GM12878 (cell line): ENCODE results near the gene NRXN3. TPM values are rescaled to one million over a fixed set of nuclear protein-coding genes. Genes with fewer than 3 reads are reported as not detected.

Experiments
- ATAC-seq: fragments of 200-7000 bp; cut with Tn5 transposase; 3 replicates; pipeline ENCODE4 v1.9.1; 2020; ENCODE audit warnings: mild to moderate bottlenecking, moderate library complexity
- BruUV-seq: library from RNA; stranded (reverse); fragments of 400-500 nt; replicated peaks from 2 replicates; lab custom pipeline; 2021; lab: Mats Ljungman, UMichigan
- CTCF ChIA-PET: fragments of 300-600 bp; sonication (Branson Sonifier 250); formaldehyde crosslinking; extraction: SDS; loops from one replicate; lab custom pipeline; 2021; ENCODE audit warnings: inconsistent platforms; lab: Yijun Ruan, JAX
- POLR2A ChIA-PET: fragments of 350-600 bp; formaldehyde crosslinking; extraction: SDS; loops from one replicate; lab custom pipeline; 2021; ENCODE audit warnings: inconsistent platforms; lab: Charles Lee
- RAD21 ChIA-PET: fragments of 300-600 bp; sonication (Branson Sonifier 250); formaldehyde crosslinking; loops from one replicate; lab custom pipeline; 2023; ENCODE audit warnings: antibody characterized with exemption; ENCODE audit not compliant: unreplicated experiment; lab: Charles Lee
- SMC1A ChIA-PET: fragments of 300-600 bp; sonication (Branson Sonifier 250); formaldehyde crosslinking; loops from one replicate; lab custom pipeline; 2023; ENCODE audit not compliant: unreplicated experiment, uncharacterized antibody; lab: Charles Lee
- DNase-seq: peaks from one replicate; pipeline ENCODE4 v3.0.0-alpha.2; 2011; ENCODE audit warnings: low read depth, low spot score
- FAIRE-seq: peaks from 3 replicates; lab custom pipeline; 2011; peaks lifted over from hg19 to GRCh38; lab: Jason Lieb, UNC
- H2AFZ ChIP-seq: 2 replicates; pipeline ENCODE4 v1.6.0; 2011; ENCODE audit warnings: low read depth, low read length, control low read depth; ENCODE audit not compliant: control insufficient read depth
- H3K27ac ChIP-seq: 2 replicates; pipeline ENCODE4 v1.5.1; 2011; ENCODE audit warnings: control low read depth; ENCODE audit not compliant: control insufficient read depth, insufficient read depth
- H3K27me3 ChIP-seq, 2 experiments: replicated peaks in 1 of 2; 2 replicates each; pipeline versions ENCODE4 v1.6.0 to v1.6.1; 2011; ENCODE audit warnings: low read length in 1 of 2; ENCODE audit not compliant: control insufficient read depth in 2 of 2, insufficient read depth in 2 of 2
- H3K36me3 ChIP-seq, 2 experiments: 2 replicates each; pipeline ENCODE4 v1.5.1; 2011; ENCODE audit warnings: low read length in 1 of 2; ENCODE audit not compliant: control insufficient read depth in 2 of 2, insufficient read depth in 2 of 2
- H3K4me1 ChIP-seq: 2 replicates; pipeline ENCODE4 v1.6.1; 2011; ENCODE audit warnings: mild to moderate bottlenecking, low read length, moderate library complexity, mixed read lengths; ENCODE audit not compliant: control insufficient read depth, insufficient read depth
- H3K4me2 ChIP-seq: 2 replicates; pipeline ENCODE4 v1.6.0; 2011; ENCODE audit warnings: control low read depth; ENCODE audit not compliant: control insufficient read depth, insufficient read depth
- H3K4me3 ChIP-seq: fragments of 200-600 bp; sonication (generic); 2 replicates; pipeline ENCODE4 v1.5.1; 2016
- H3K79me2 ChIP-seq: 2 replicates; pipeline ENCODE4 v1.6.0; 2011; ENCODE audit warnings: low read length; ENCODE audit not compliant: control insufficient read depth, insufficient read depth
- H3K9ac ChIP-seq: 2 replicates; pipeline ENCODE4 v1.8.0; 2011; ENCODE audit warnings: low read length, control low read depth, mixed read lengths; ENCODE audit not compliant: control insufficient read depth, insufficient read depth
- H3K9me3 ChIP-seq: replicated peaks from 3 replicates; pipeline ENCODE4 v1.5.1; 2011; ENCODE audit warnings: mild to moderate bottlenecking, low read length; ENCODE audit not compliant: control insufficient read depth, insufficient read depth
- H4K20me1 ChIP-seq: 2 replicates; pipeline ENCODE4 v1.6.0; 2011; ENCODE audit not compliant: control insufficient read depth, insufficient read depth
- E2F8 ChIP-seq: fragments of 450-650 bp; IDR thresholded peaks from 2 replicates; pipeline ENCODE4 v1.6.1; 2018; ENCODE audit warnings: mild to moderate bottlenecking, low read depth, moderate library complexity; ENCODE audit not compliant: partially characterized antibody
- RUNX3 ChIP-seq: IDR thresholded peaks from 2 replicates; pipeline ENCODE4 v1.6.1; 2012; ENCODE audit warnings: low read length, inconsistent platforms
- SIN3A ChIP-seq: IDR thresholded peaks from 2 replicates; pipeline ENCODE4 v1.6.1; 2012; ENCODE audit warnings: low read depth, low read length, improper control_type of control experiment
- STAT3 ChIP-seq: IDR thresholded peaks from 2 replicates; pipeline ENCODE4 v1.6.1; 2011; ENCODE audit warnings: low read depth, low read length, improper control_type of control experiment
- TCF12 ChIP-seq: IDR thresholded peaks from 2 replicates; pipeline ENCODE4 v1.6.1; 2011; ENCODE audit warnings: low read depth, mild to moderate bottlenecking, low read length
- WGBS: methylation state at CpG from one replicate; pipeline ENCODE4 v1.1.6; 2016; ENCODE audit warnings: low lambda C conversion rate; ENCODE audit not compliant: insufficient replicate concordance, insufficient coverage; ENCODE audit errors: missing lambda C conversion rate; 5-methylcytosine and 5-hydroxymethylcytosine counted together
- in situ Hi-C: fragments of 300-500 bp; cut with MboI; formaldehyde crosslinking; loops from 9 replicates; pipeline ENCODE4 v1.14.3; 2018; ENCODE audit warnings: mixed read lengths
- intact Hi-C: fragments of 100-400 bp; cut with micrococcal nuclease; formaldehyde crosslinking; loops from one replicate; pipeline ENCODE4 v1.14.2; 2022; ENCODE audit not compliant: unreplicated experiment
- polyA plus RNA-seq, 11 experiments: library from polyadenylated mRNA; depleted of rRNA in 4 of 11; unstranded in 6 of 11; stranded (reverse) in 5 of 11; fragments of >200 nt; fragmentation: Nextera tagmentation in 4 of 11; fragmentation: Illumina TruSeq in 1 of 11; extraction: Ambion mirVana in 4 of 11; extraction: Trizol in 1 of 11; gene quantifications; 1 replicate in 1 of 11; 2 replicates in 10 of 11; pipeline versions ENCODE4 v1.2.1 to v1.2.3, GENCODE V29; 2011 to 2016; ENCODE audit warnings: inconsistent platforms in 2 of 11, missing spikeins in 2 of 11, low read depth in 1 of 11
- total RNA-seq, 4 experiments: library from RNA; depleted of rRNA in 3 of 4; stranded (reverse); fragments of >200 nt in 3 of 4; fragmentation: Illumina TruSeq in 1 of 4; extraction: Trizol in 1 of 4; gene quantifications; 2 replicates each; pipeline versions ENCODE4 v1.2.1 to v1.2.3, GENCODE V29; 2013 to 2021

Gene NRXN3
- total and polyA plus RNA-seq, 10 of the 15 experiments (the other 5 are each of a cell fraction or from before 2014, with no cell fraction given) = 0.52 to 3.3 (median 1.4) TPM

- Histone ChIP-seq H3K9me3 (no peaks in the 10 kb centered on the region; the same call in 2 of the 3 replicates), H3K36me3 (no peaks in the 10 kb centered on the region), H3K4me3 (no peak overlapping the region), H3K9ac (no peak overlapping the region), H4K20me1 (no peaks in the 10 kb centered on the region), H3K4me1 (peaks cover 9% of the 10 kb centered on the region), H3K27ac (no peak overlapping the region), H3K79me2 (no peaks in the 10 kb centered on the region), H2AFZ (no peak overlapping the region), H3K27me3 (no peaks in the 10 kb centered on the region; a peak in 1 of 4 replicates), H3K4me2 (no peak overlapping the region)
- no peak for FAIRE-seq
- intact Hi-C loops = no loop called here
- SMC1A ChIA-PET = no interaction called here
- POLR2A ChIA-PET = no interaction called here
- CTCF ChIA-PET = no interaction called here
- WGBS = 4% methylated on average over 5 of the region's 5 CpGs
- ATAC-seq = no peak
- DNase-seq = no peak
- RAD21 ChIA-PET = no interaction called here
- TF ChIP-seq TCF12 = no peak
- TF ChIP-seq STAT3 = no peak
- TF ChIP-seq RUNX3 = 0 out of 2 replicates have a peak, but pooled peaks have one; percentile 6
- TF ChIP-seq, all 136 proteins: peak for 1
- BruUV-seq = no TSS peak
- in situ Hi-C loops = no loop called here
Measured at GRCh38 chr14:78202163-78202562, 32.0 kb downstream of the NRXN3 start.

GRCh38 chr14:78202976-78203375 is 32.8 kb downstream of the NRXN3 start:
- TF ChIP-seq E2F8 (no peak), SIN3A (no peak)
- TF ChIP-seq, all 136 proteins: peak for 0
- ChIA-PET POLR2A (no interaction called here), CTCF (no interaction called here), RAD21 (interaction anchor here (0.6 kb wide), 1 partner anchor 1331 kb away, joined by 6 read pairs; no protein-coding TSS in a partner anchor), SMC1A (no interaction called here)
- no peak overlapping the region for H3K27ac ChIP-seq
- no peaks in the 10 kb centered on the region for H3K79me2 ChIP-seq
- no peaks in the 10 kb centered on the region; a peak in 1 of 4 replicates for H3K27me3 ChIP-seq
- 0% methylated on average over 1 of the region's 1 CpG for WGBS
- no TSS peak for BruUV-seq
- H3K9me3 ChIP-seq = no peaks in the 10 kb centered on the region; the same call in 2 of the 3 replicates
- H3K4me2 ChIP-seq = no peak overlapping the region
- DNase-seq = no peak
- H3K36me3 ChIP-seq = no peaks in the 10 kb centered on the region
- H2AFZ ChIP-seq = no peak overlapping the region
- peaks cover 9% of the 10 kb centered on the region for H3K4me1 ChIP-seq
- H3K9ac ChIP-seq = no peak overlapping the region
- intact Hi-C loops = no loop called here
- H4K20me1 ChIP-seq = no peaks in the 10 kb centered on the region
- ATAC-seq = no peak
- H3K4me3 ChIP-seq = no peak overlapping the region
- in situ Hi-C loops = no loop called here
- no peak for FAIRE-seq
